Putamen (tissue), 1 donor: Measurements from ENCODE around the gene CLN5.
"Not testable (repeated sequence)": the region's sequence is repeated elsewhere in the genome, so short reads cannot be mapped to it uniquely, and the experiment has no call there.

ENCODE experiments used
- DNase-seq: peaks from one replicate; pipeline ENCODE4 v3.0.0-alpha.2; 2016; ENCODE audit warnings: low spot score

Gene CLN5

DNA sequence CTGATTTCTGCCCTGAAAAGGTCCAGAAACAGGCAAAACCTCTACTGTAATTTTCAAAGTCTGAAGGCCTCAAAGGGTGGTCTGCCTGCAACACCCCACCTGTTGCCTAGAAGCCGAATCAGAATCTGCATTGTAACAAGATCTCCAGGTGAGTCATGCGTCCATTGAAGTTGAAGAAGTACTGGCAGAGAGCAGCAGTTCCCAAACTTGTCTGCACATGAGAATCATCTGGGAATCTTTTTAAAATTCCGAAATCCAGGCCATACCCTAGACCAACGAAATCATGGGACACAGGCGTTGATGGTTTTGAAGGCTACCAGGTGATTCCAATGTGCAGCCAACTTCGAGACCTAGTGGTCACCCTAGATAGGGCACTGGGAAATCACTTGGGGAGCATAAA, 16.0 kb upstream of the CLN5 start:
- no peak for DNase-seq

DNA sequence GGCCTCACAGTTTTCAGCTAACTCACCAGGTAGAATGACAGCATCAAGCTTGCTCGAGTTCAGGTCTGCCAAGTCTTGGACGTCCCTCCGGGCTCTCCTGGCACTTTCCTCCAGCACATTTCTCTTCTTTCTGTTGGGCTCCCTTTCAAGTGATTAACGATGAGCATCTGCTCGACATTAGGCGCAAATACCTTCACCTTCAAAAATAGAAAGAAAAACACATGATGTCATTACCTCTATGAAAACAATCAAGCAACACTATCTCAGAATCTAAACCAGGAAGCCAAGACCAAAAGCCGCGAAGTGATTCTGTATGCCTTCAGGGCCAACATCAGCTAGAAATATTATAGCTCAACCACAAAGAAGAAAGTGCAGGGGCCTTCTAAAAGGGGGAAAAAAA, 15.4 kb upstream of the CLN5 start:
- no peak for DNase-seq

DNA sequence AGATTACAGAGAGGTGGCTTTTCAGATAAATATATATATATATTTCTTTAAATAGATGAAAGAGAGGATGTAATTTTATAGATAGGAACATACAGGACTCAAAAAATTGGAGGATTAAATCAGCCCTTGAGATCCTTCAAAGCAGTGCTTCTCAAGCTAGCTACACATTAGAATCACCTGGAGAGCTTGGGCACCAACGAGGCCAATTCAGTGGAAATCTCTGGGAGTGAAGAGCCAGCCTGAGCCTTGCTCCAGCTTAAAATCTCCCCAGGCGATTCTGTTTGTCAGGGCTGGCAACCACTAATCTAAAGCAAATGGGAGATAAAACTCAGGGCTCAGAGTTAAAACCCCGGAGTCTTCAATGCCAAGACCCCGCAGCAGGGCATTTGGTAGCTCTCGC, 15.0 kb upstream of the CLN5 start:
- DNase-seq = no peak

DNA sequence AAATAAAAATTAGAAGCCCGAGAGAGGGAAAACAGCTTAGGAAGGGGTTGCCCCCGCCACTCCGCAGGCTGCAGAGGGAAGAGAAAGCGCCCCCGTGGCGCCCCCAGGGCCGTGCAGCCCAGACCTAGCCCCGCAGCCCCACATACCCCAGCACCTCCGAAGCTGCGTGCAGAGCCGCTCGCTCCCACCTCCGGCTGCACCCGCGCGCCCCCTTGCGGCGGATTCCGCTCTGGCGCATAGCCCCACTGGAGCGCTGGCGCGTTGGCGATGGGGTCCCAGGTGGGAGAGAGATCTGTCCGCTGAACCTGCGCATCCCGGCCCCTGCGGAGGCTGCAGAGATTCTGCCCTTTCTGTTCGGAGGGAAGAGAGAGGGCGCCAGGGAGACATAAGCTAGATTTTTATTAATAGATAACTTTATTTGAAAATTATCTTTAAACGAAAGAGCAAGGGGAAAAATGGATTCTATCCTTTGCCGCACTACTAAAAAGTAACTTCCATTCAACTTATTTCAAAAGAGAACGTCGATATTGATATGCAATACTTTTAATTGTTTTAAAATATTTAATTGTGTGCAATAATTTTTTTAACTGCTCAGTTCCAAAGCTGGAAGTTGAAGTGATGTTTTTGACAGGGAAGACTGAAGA, 11.7 kb upstream of the CLN5 start:
- peak; percentile 53 for DNase-seq

DNA sequence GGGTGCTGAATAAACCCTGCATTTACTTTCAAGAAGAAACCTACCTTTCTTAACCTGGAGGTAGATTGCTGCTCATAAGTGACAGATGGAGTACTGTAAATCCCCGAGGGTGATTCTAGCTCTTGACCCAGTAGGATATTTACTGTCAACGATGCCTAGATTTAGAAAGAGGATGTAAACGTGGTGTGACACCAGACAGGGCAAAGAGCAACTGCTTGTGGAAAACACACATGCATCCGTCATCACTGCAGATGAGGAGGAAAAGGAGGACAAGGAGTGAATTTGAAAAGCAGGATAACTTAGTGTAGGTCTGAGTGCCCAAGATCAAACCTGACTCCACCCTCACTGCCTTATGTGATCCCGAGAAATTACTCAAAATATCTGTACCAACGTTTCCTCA, 9.8 kb upstream of the CLN5 start:
- DNase-seq = no peak

DNA sequence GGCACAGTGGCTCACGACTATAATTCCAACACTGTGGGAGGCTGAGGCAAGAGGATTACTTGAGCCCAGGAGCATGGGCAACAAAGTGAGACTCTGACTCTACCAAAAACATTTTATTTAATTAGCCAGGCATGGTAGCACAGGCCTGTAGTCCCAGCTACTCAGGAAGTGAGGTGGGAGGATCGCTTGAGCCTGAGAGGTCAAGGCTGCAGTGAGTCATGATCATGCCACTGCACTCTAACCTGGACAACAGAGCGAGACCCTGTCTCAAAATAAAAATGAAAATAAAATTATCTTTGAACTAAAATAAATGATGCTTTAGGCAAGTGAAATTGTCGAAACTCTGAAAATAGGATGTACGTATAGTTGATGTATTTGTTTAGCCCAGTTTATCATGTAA, 8.2 kb upstream of the CLN5 start:
- no peak for DNase-seq

DNA sequence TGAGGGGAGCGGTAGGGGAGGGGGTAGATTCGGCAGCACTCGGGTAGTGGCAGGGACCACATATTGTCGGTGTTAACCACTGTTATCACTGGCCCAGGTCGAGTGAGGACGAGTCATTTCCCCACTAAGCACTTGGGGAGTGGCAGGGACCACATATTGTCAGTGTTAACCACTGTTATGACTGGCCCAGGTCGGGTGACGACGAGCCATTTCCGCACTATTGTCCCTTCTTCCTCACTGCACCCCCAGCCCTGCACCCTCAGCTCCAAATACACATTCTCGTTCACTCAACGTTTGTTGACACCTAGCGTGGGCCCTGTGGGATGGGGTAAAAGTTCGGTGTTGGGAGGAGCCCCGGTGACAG, 467 bp upstream of the CLN5 start:
- no peak for DNase-seq

DNA sequence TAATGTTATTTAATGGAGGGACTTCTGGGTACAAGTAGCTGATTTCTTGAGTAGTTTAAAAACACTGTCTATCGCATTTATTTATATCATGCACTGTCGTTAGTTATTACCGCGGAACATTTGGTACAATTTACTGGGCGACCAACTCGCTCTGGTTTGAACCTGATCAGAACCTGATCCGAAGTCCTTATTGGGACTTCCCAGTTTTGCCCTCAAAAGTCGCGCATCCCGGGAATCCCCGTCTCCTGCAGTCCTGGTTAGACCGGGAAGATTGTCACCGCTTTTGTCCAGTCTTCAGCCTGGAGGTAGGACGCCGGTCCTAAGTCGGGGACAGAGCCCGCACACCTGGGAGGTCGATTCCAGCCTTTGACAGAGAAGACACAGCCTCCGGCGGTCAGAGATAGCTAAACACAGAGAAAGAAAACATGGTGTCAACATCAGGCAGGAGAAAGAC, 694 bp downstream of the CLN5 start:
- peak; percentile 21 for DNase-seq

DNA sequence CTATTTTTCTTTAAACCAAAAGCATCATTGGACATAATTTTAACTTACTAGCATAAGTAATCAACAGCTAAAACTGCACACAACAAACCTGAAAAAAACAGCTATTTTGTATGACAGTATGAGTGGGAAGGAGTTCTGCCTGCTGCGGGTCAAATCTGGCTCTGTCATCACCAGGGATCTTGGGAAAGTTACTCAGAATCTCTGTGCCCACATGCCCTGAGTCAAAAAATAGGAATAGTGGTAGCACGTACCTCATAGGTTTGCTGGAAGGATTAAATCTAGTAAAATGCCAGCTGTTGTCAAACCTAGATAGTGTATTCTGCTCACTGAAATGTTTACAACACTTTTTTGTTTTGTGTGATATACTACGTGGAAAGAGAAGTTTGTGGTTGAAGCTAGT, 1.1 kb downstream of the CLN5 start:
- DNase-seq = no peak

DNA sequence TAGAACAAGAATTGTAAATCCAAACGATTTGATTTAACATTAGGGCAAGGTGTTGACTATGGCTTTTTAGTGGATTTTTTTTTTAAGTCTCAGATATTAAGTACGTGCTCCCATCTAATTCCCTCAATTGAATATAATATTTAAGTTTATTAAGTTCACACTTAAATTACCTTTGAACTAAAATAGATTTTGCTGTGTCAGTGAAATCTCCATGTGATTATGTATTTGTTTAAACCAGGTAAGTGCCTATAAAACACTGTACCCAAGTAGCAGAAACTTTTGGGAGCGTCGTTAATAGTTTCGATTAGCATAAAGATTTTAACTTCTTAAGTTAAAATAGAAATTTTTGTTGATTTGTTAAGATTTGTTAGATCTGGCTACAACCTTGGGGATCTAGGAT, 1.6 kb downstream of the CLN5 start:
- DNase-seq = no peak

DNA sequence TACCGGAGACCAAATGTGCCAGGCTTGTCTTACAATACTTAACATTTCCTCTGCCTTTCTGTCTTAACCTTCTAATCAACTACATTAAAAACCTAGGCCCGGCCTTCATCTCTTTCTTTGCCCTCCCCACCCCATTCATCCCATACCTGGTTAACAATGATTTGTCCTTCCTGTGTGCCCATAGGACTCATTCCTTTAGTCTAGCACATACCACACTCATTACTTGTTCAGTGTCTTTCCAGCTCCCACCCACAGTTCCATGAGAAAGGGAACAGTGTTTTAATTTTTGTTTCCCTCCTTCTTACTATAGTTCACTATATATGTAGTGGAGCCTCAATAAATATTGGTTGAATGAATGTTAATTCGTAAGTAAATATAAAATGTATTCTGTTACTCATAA, 2.4 kb downstream of the CLN5 start:
- DNase-seq = no peak

DNA sequence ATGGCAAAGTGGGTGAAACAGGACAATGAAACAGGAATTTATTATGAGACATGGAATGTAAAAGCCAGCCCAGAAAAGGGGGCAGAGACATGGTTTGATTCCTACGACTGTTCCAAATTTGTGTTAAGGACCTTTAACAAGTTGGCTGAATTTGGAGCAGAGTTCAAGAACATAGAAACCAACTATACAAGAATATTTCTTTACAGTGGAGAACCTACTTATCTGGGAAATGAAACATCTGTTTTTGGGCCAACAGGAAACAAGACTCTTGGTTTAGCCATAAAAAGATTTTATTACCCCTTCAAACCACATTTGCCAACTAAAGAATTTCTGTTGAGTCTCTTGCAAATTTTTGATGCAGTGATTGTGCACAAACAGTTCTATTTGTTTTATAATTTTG, 8.6 kb downstream of the CLN5 start:
- DNase-seq = no peak

DNA sequence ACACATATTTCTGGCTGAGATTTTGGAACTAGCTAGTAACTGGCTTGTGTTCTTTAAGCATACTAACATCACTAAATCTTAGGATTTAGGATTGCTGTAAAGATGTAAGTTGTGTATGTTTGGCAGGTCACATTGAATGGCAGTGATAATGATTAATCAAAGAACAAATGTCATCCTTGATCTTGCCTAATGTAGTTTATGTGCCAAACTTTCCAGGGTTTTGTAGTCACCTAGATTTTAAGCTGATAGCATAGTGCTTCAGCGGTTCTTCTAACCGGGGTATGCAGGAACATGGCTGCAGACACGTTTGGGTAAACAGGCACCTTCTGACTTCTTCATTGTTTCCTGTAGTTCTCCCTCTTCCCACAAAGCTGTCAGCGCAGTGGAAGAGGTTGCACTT, 9.7 kb downstream of the CLN5 start:
- no peak for DNase-seq

DNA sequence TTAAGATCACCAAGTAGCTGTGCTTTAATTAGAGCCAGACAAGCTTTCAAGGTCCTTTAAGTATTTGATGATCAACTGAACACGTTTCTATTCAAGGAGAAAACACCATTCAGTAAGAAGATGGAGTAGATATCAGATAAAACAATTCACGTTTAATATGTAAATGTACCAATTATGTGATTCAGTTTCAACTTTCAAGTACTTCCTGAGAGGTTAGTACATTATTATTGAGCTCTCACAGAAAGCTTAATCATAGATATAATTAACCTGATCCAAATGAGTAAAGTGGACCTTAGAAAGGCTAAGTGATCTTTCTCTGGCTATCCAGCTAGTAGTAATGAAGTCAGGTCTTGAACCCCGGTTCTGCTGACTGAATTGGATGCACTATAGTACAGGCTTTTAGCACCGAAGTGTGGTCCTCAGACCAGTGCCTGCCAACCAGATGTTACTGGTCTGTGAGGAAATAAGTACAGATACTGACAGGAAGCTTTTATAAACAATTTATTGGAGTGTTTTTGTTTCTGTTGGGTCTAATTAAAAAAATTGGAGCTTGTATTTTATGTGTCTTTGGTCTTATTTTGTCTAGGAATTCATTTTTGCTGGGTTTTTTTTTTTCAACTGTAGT, 10.2 kb downstream of the CLN5 start:
- DNase-seq = no peak

DNA sequence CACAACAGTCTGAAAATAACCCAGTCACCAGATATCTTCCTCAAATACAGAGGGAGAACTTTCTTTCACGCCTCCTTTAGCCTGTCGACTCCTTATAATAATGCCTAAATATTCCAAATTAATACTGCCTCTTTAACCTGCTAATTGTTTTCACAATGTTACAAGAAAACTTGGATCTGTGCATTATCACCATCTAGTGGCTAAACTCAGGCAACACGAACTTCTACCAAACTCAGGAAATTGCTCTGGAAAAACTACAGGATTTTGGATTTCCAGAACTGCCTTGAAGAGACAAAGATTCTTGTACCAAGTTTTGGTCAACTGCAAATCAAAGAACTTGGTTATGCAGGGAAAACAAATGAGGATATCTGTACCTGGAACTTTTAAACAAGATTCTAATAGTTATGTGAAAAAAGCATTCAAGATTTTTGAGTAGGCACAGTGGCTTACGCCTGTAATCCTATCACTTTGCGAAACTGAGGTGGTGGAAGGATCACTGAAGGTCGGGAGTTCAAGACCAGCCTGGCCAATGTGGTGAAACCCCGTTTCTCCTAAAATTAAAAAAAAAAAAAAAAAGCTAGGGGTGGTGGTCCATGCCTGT, 10.8 kb downstream of the CLN5 start:
- DNase-seq = no peak

DNA sequence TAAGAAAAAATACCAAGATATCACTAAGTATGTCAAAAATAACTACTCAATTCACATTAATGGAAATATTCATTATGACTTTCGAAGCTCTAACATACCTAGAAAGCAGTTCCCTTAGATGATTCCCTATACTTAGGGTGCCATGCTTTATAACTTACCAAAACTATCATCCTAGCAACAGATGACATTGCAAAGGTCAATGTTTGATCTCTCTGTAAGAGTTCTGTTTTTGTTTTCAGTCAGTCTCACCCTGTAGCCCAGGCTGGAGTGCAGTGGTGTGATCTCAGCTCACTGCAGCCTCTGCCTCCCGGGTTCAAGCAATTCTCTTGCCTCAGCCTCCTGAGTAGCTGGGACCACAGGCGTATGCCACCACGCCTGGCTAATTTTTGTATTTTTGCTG, 16.5 kb downstream of the CLN5 start:
- not testable (repeated sequence) for DNase-seq

DNA sequence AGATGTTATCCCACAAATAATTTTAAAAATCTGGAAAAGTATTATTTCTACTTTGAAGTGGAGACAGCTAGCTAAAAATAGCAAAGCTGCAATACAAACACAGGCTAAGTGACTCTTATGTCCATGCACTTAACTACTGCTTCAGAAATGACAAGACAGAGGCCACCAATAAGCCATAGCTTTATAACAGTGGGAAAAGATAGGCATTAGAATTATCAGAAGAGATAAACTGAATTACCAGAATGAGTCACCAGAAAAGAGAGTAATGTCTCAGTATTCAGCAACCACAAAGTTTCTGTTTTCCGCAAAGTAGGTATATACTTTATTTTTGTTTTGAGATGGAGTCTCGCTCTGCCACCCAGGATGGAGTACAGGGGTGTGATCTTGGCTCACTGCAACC, 17.1 kb downstream of the CLN5 start:
- no peak for DNase-seq

DNA sequence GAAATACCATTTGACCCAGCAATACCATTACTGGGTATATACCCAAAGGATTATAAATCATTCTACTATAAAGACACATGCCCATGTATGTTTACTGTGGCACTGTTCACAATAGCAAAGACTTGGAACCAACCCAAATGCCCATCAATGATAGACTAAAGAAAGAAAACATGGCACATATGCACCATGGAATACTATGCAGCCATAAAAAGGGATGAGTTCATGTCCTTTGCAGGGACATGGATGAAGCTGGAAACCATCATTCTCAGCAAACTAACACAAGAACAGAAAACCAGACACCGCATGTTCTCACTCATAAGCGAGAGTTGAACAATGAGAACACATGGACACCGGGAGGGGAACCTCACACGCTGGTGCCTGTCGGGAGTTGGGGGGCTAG, 17.8 kb downstream of the CLN5 start:
- DNase-seq = not testable (repeated sequence)

DNA sequence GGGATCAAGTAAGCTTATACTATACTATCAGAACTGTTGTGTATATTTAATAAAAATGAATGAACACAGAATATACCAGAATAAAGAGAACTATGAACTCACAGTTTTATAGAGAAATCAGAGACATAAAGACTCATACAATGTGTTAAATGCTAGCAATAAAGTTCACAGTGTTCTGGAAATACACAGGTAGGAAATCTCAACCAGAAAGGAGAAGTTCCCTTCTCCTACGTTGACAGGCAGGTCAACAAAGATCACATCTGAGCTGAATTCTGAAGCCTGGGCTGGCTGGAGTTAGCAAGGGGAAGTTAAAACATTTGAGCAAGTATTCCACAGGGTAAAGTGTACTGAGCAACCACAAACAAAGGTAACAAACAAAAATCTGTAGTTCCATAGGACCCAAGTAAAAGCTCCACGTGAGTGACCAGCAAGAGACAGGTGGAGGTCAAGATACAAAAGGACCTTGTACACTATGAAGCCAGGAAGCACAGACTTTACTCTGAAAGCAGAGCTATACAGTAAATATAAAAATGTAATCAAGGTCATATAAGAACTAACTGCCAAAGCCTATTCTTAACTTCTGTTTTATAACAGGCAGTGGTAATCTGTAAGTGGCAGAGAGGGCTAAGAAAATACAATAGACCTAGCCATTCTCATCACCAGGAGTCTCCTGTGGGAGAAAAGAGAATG, 22.1 kb downstream of the CLN5 start:
- DNase-seq = no peak

DNA sequence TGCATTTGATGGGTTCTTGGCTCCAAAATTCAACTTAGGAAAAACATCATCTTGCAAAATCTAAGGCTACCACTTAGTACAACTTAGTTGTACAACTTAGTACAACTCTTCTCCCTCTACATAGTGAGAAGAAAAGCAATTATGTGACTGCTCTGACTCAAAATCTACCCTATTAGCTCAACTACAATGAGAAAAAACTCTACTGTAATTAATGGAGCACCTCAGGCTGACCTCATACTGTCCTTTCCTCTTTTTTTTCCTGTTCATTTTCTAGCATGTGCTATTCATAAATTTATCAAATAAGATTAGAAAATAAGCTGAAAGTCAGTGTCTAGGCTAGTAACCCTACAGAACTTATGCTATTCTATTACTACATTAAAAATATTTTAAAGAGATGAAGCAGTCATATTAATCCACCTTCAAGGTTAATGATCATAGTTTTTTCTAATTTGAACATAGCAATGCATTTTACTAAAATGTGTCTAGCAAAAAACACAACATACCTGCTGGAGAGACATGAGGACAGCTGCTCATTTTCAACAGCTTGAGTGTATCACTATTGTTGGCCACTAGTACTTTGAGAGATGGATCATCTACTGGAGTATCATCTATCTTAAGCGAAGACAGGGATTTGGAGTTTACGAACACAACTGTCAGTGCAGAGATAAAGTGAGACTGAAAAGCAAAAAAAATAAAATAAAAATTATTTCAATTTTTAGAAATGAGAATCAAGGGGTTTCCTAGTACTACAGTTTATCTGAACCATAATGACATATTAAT, 23.2 kb downstream of the CLN5 start:
- DNase-seq = no peak

DNA sequence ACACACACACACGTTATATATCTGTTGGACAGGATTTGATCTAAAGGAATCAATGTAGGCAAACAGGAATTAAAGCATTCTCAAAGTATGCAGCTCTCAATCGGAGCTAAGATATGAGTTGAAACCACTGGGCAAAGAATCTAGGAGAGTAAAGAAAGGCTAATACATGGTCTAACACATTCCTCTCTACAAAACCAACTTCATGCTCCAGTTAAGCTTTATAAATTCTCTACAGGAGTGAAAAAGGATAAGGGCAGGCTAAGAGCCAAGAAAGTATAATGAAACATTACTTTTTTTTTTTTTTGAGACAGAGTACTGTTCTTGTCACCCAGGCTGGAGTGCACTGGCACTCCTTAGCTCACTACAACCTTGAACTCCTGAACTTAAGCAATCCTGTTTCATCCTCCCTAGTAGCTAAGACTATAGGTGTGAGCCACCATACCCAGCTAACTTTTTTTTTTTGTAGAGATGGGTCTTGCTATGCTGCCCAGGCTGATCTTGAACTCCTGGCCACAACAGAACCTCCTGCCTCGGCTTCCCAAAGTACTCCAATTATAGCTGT, 24.5 kb downstream of the CLN5 start:
- DNase-seq = no peak
